CD4-positive, CD25-positive, alpha-beta regulatory T cell (primary cell): ENCODE measurements around the gene KCMF1. TPM values are rescaled to one million over a fixed set of nuclear protein-coding genes. Genes with fewer than 3 reads are reported as not detected.

Experiments
- ATAC-seq, 2 donors: fragments of 150-1000 bp; cut with Tn5 transposase; one replicate each; pipeline ENCODE4 v1.10.0; 2021; ENCODE audit warnings: low read depth in 2 of 2, moderate number of reproducible peaks in 2 of 2, moderate library complexity in 1 of 2
- DNase-seq, 3 donors: peaks; one replicate each; pipeline versions ENCODE4 v3.0.0 to v3.0.0-alpha.2; 2012 to 2022; ENCODE audit warnings: mixed read lengths in 1 of 3
- H3K27ac ChIP-seq: one replicate; pipeline ENCODE4 v1.7.0; 2013; ENCODE audit warnings: mild to moderate bottlenecking, low read length; ENCODE audit not compliant: insufficient read depth, poor library complexity, severe bottlenecking
- H3K27me3 ChIP-seq: one replicate; pipeline ENCODE4 v1.7.0; 2013; ENCODE audit warnings: low read length; ENCODE audit not compliant: control insufficient read depth, insufficient read depth
- H3K36me3 ChIP-seq: one replicate; pipeline ENCODE4 v1.7.0; 2013; ENCODE audit warnings: mild to moderate bottlenecking, low read length, moderate library complexity; ENCODE audit not compliant: control insufficient read depth, insufficient read depth
- H3K4me1 ChIP-seq: 2 replicates; pipeline ENCODE4 v1.7.0; 2013; ENCODE audit warnings: mild to moderate bottlenecking, low read length; ENCODE audit not compliant: insufficient read depth, control insufficient read depth, poor library complexity, severe bottlenecking
- H3K4me3 ChIP-seq: one replicate; pipeline ENCODE4 v1.7.0; 2013; ENCODE audit warnings: low read depth, mild to moderate bottlenecking, low read length, moderate library complexity
- H3K9me3 ChIP-seq, 2 experiments: 1 replicate in 1 of 2; 2 replicates in 1 of 2; pipeline ENCODE4 v1.7.0; 2013; ENCODE audit warnings: low read length in 2 of 2, mild to moderate bottlenecking in 1 of 2, moderate library complexity in 1 of 2; ENCODE audit not compliant: control insufficient read depth in 2 of 2
- H3K27ac Mint-ChIP-seq, 3 donors: one replicate each; pipeline ENCODE4 v1.8.0; 2020 to 2022; ENCODE audit warnings: mild to moderate bottlenecking in 3 of 3, mixed read lengths in 3 of 3, moderate library complexity in 2 of 3
- H3K27me3 Mint-ChIP-seq: one replicate; pipeline ENCODE4 v1.8.0; 2022; ENCODE audit warnings: mild to moderate bottlenecking, mixed read lengths
- H3K36me3 Mint-ChIP-seq: one replicate; pipeline ENCODE4 v1.8.0; 2020; ENCODE audit warnings: mixed read lengths
- H3K4me1 Mint-ChIP-seq, 4 donors: one replicate each; pipeline ENCODE4 v1.8.0; 2020 to 2022; ENCODE audit warnings: mixed read lengths in 4 of 4, mild to moderate bottlenecking in 1 of 4
- H3K4me3 Mint-ChIP-seq, 4 donors: one replicate each; pipeline ENCODE4 v1.8.0; 2020 to 2022; ENCODE audit warnings: mild to moderate bottlenecking in 4 of 4, mixed read lengths in 4 of 4, moderate library complexity in 3 of 4
- H3K9me3 Mint-ChIP-seq, 7 donors: one replicate each; pipeline ENCODE4 v1.8.0; 2020 to 2022; ENCODE audit warnings: mixed read lengths in 7 of 7, mild to moderate bottlenecking in 3 of 7, moderate library complexity in 2 of 7
- polyA plus RNA-seq, 4 donors: library from polyadenylated mRNA; unstranded; fragments of 300-500 nt; fragmentation: Illumina TruSeq; gene quantifications; one replicate each; pipeline ENCODE4 v1.2.3, GENCODE V29; 2021
- total RNA-seq: library from RNA; stranded (reverse); gene quantifications from one replicate; pipeline ENCODE4 v1.2.3, GENCODE V29; 2022

KCMF1 gene
- total and polyA plus RNA-seq, 5 donors from 2014 or later = 21.3 to 80.0 (median 33.1) TPM

GRCh38 chr2:84938194-84938879, 32.6 kb upstream of the KCMF1 start:
- peaks cover 19% of the 10 kb centered on the region for H3K4me1 ChIP-seq
- Mint-ChIP-seq H3K27me3 (no peaks in the 10 kb centered on the region), H3K4me3 (peak overlapping the region; percentile 72 to 84 (median 78)), H3K4me1 (peaks cover 12 to 44% (median 31%) of the 10 kb centered on the region in 4 donors), H3K36me3 (peaks cover 3% of the 10 kb centered on the region), H3K9me3 (peaks cover 0 to 1% (median 0%) of the 10 kb centered on the region in 7 donors), H3K27ac (peak overlapping the region; percentile 95 to 97 (median 97))
- H3K36me3 ChIP-seq = peaks cover 3% of the 10 kb centered on the region
- peak overlapping the region; percentile 76 for H3K4me3 ChIP-seq
- H3K9me3 ChIP-seq = no peaks in the 10 kb centered on the region
- ATAC-seq (peak; percentile 73 to 77), DNase-seq (peak; percentile 31 to 89 (median 76))
- peak overlapping the region; percentile 95 for H3K27ac ChIP-seq
- no peaks in the 10 kb centered on the region for H3K27me3 ChIP-seq

- Mint-ChIP-seq H3K9me3 (peaks cover 0 to 1% (median 0%) of the 10 kb centered on the region in 7 donors), H3K36me3 (peaks cover 3% of the 10 kb centered on the region), H3K27ac (peak overlapping the region; percentile 95 to 97 (median 97)), H3K27me3 (no peaks in the 10 kb centered on the region), H3K4me3 (peak overlapping the region; percentile 72 to 84 (median 78)), H3K4me1 (peaks cover 12 to 41% (median 32%) of the 10 kb centered on the region in 4 donors)
- Histone ChIP-seq H3K27me3 (no peaks in the 10 kb centered on the region), H3K4me3 (peak overlapping the region; percentile 76), H3K4me1 (peaks cover 19% of the 10 kb centered on the region), H3K36me3 (peaks cover 3% of the 10 kb centered on the region), H3K9me3 (no peaks in the 10 kb centered on the region), H3K27ac (peak overlapping the region; percentile 95)
- ATAC-seq = peak; percentile 84 to 85
- DNase-seq = peak; percentile 71 to 98 (median 83)
Observed at GRCh38 chr2:84939426-84940087, 31.4 kb upstream of the KCMF1 start.

GRCh38 chr2:84940088-84940470, 30.9 kb upstream of the KCMF1 start:
- Histone ChIP-seq H3K4me1 (peaks cover 20% of the 10 kb centered on the region), H3K27me3 (no peaks in the 10 kb centered on the region), H3K27ac (peak overlapping the region; percentile 95), H3K36me3 (peaks cover 3% of the 10 kb centered on the region), H3K9me3 (no peaks in the 10 kb centered on the region), H3K4me3 (peak overlapping the region; percentile 76)
- H3K4me1 Mint-ChIP-seq = peaks cover 12 to 47% (median 37%) of the 10 kb centered on the region in 4 donors
- peak overlapping the region; percentile 95 to 97 (median 97) for H3K27ac Mint-ChIP-seq
- no peaks in the 10 kb centered on the region for H3K27me3 Mint-ChIP-seq
- peaks cover 3% of the 10 kb centered on the region for H3K36me3 Mint-ChIP-seq
- DNase-seq (no peak), ATAC-seq (no peak)
- H3K9me3 Mint-ChIP-seq = peaks cover 0 to 1% (median 0%) of the 10 kb centered on the region in 7 donors
- H3K4me3 Mint-ChIP-seq = peak overlapping the region; percentile 72 to 84 (median 78)

GRCh38 chr2:84940831-84941412, 30.0 kb upstream of the KCMF1 start:
- Histone ChIP-seq H3K27ac (peak overlapping the region; percentile 95), H3K9me3 (no peaks in the 10 kb centered on the region), H3K4me3 (no peak overlapping the region), H3K4me1 (peaks cover 28% of the 10 kb centered on the region), H3K27me3 (no peaks in the 10 kb centered on the region), H3K36me3 (peaks cover 3% of the 10 kb centered on the region)
- H3K4me1 Mint-ChIP-seq = peaks cover 12 to 52% (median 40%) of the 10 kb centered on the region in 4 donors
- no peak overlapping the region for H3K4me3 Mint-ChIP-seq
- H3K36me3 Mint-ChIP-seq = no peaks in the 10 kb centered on the region
- H3K9me3 Mint-ChIP-seq = peaks cover 0 to 1% (median 0%) of the 10 kb centered on the region in 7 donors
- DNase-seq = no peak
- H3K27me3 Mint-ChIP-seq = no peaks in the 10 kb centered on the region
- peak overlapping the region in 2 of 3 donors; percentile 1 to 62 for H3K27ac Mint-ChIP-seq
- ATAC-seq = no peak

GRCh38 chr2:84942166-84942565, 28.8 kb upstream of the KCMF1 start:
- ATAC-seq (no peak), DNase-seq (no peak)
- Mint-ChIP-seq H3K27ac (peak overlapping the region in 1 of 3 donors; percentile 20), H3K4me3 (no peak overlapping the region), H3K4me1 (peaks cover 17 to 59% (median 43%) of the 10 kb centered on the region in 4 donors), H3K9me3 (no peaks in the 10 kb centered on the region), H3K27me3 (no peaks in the 10 kb centered on the region), H3K36me3 (no peaks in the 10 kb centered on the region)
- no peak overlapping the region for H3K27ac ChIP-seq
- H3K27me3 ChIP-seq = no peaks in the 10 kb centered on the region
- H3K36me3 ChIP-seq = peaks cover 3% of the 10 kb centered on the region
- no peaks in the 10 kb centered on the region for H3K9me3 ChIP-seq
- H3K4me3 ChIP-seq = no peak overlapping the region
- peaks cover 37% of the 10 kb centered on the region for H3K4me1 ChIP-seq

GRCh38 chr2:84942964-84943421, 28.0 kb upstream of the KCMF1 start:
- Histone ChIP-seq H3K27ac (no peak overlapping the region), H3K27me3 (no peaks in the 10 kb centered on the region), H3K4me3 (no peak overlapping the region), H3K9me3 (no peaks in the 10 kb centered on the region), H3K36me3 (peaks cover 3% of the 10 kb centered on the region), H3K4me1 (peaks cover 37% of the 10 kb centered on the region)
- H3K4me1 Mint-ChIP-seq = peaks cover 17 to 58% (median 43%) of the 10 kb centered on the region in 4 donors
- peak overlapping the region; percentile 2 to 28 (median 11) for H3K27ac Mint-ChIP-seq
- H3K36me3 Mint-ChIP-seq = no peaks in the 10 kb centered on the region
- ATAC-seq = no peak
- H3K27me3 Mint-ChIP-seq = no peaks in the 10 kb centered on the region
- no peaks in the 10 kb centered on the region for H3K9me3 Mint-ChIP-seq
- H3K4me3 Mint-ChIP-seq = peak overlapping the region in 1 of 4 donors; percentile 37
- no peak for DNase-seq

GRCh38 chr2:84944295-84944909, 26.6 kb upstream of the KCMF1 start:
- ATAC-seq (no peak), DNase-seq (no peak)
- Mint-ChIP-seq H3K27me3 (no peaks in the 10 kb centered on the region), H3K4me1 (peaks cover 11 to 44% (median 31%) of the 10 kb centered on the region in 4 donors), H3K27ac (peak overlapping the region in 2 of 3 donors; percentile 85 to 96), H3K4me3 (peak overlapping the region in 2 of 4 donors; percentile 24 to 42), H3K9me3 (no peaks in the 10 kb centered on the region), H3K36me3 (no peaks in the 10 kb centered on the region)
- Histone ChIP-seq H3K36me3 (peaks cover 3% of the 10 kb centered on the region), H3K4me1 (peaks cover 30% of the 10 kb centered on the region), H3K4me3 (no peak overlapping the region), H3K9me3 (no peaks in the 10 kb centered on the region), H3K27ac (no peak overlapping the region), H3K27me3 (no peaks in the 10 kb centered on the region)
